Measurements from ENCODE around the gene ELL. TPM values are rescaled to one million over a fixed set of nuclear protein-coding genes. Genes with fewer than 3 reads are reported as not detected.
A peak's percentile ranks its signal among the peaks of the same experiment; 100 is the strongest.

ELL gene
- total and polyA plus RNA-seq, 2 experiments from 2014 or later: 11.3 to 20.1 TPM

DNA sequence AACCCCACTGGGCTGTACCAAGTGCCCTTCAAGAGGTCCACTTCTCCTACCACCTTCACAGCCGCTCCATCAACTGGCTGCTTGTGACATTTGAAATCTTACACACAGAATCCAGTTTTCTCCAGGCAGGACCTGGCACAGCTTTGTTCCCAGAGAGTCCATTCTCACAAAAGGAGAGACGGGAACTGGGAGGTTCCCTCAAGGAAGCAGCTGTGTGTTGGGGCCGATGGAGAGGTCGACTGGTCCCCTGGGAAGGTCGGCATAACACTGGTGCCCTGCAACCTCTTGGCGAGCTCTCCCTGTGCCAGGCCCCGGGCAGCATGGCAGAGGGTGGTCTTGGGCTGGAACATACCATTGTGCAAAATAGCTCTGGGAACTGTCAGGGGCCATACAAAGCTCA lies 21.5 kb downstream of the ELL start:
- Histone ChIP-seq H2AFZ (no peak overlapping the region), H3K4me3 (no peak overlapping the region), H4K20me1 (replicated peaks; ENCODE audit: insufficient read depth) (peaks cover 26% of the 10 kb centered on the region), H3F3A (replicated peaks; ENCODE audit: low read depth) (no peaks in the 10 kb centered on the region), H3K4me1 (ENCODE audit: insufficient read depth) (no peaks in the 10 kb centered on the region; the same call in 1 of the 2 replicates), H3K27me3 (ENCODE audit: insufficient read depth) (no peaks in the 10 kb centered on the region), H3K36me3 (ENCODE audit: insufficient read depth) (no peaks in the 10 kb centered on the region), H3K79me2 (replicated peaks; ENCODE audit: insufficient read depth) (peaks cover 84% of the 10 kb centered on the region), H3K9me2 (ENCODE audit: insufficient read depth) (no peaks in the 10 kb centered on the region), H3K27ac (ENCODE audit: low read depth) (peak overlapping the region; percentile 63; the same call in 1 of the 2 replicates), H3K4me2 (no peak overlapping the region)
- no peak for ATAC-seq
- no peak for TF ChIP-seq ZNF114 (CRISPR knock-in tag; IDR thresholded peaks at IDR 0.05)
- no peak for TF ChIP-seq ZNF331 (CRISPR knock-in tag; IDR thresholded peaks at IDR 0.05; ENCODE audit: low read depth)
- TF ChIP-seq, protein P1, sequence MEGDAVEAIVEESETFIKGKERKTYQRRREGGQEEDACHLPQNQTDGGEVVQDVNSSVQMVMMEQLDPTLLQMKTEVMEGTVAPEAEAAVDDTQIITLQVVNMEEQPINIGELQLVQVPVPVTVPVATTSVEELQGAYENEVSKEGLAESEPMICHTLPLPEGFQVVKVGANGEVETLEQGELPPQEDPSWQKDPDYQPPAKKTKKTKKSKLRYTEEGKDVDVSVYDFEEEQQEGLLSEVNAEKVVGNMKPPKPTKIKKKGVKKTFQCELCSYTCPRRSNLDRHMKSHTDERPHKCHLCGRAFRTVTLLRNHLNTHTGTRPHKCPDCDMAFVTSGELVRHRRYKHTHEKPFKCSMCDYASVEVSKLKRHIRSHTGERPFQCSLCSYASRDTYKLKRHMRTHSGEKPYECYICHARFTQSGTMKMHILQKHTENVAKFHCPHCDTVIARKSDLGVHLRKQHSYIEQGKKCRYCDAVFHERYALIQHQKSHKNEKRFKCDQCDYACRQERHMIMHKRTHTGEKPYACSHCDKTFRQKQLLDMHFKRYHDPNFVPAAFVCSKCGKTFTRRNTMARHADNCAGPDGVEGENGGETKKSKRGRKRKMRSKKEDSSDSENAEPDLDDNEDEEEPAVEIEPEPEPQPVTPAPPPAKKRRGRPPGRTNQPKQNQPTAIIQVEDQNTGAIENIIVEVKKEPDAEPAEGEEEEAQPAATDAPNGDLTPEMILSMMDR (conservative IDR thresholded peaks at IDR 0.05; ENCODE audit: low read depth in 2 of 2): no peak
- TF ChIP-seq CREB1 (CRISPR knock-in tag; IDR thresholded peaks at IDR 0.05; ENCODE audit: low read depth): no peak
- TF ChIP-seq, protein P2, sequence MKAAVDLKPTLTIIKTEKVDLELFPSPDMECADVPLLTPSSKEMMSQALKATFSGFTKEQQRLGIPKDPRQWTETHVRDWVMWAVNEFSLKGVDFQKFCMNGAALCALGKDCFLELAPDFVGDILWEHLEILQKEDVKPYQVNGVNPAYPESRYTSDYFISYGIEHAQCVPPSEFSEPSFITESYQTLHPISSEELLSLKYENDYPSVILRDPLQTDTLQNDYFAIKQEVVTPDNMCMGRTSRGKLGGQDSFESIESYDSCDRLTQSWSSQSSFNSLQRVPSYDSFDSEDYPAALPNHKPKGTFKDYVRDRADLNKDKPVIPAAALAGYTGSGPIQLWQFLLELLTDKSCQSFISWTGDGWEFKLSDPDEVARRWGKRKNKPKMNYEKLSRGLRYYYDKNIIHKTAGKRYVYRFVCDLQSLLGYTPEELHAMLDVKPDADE (IDR thresholded peaks at IDR 0.05): no peak
- no peak for TF ChIP-seq JUNB (IDR thresholded peaks at IDR 0.05; ENCODE audit: unreplicated experiment)
- TF ChIP-seq STAT1 (IDR thresholded peaks at IDR 0.05; ENCODE audit: unreplicated experiment): no peak
- TF ChIP-seq, protein P3, sequence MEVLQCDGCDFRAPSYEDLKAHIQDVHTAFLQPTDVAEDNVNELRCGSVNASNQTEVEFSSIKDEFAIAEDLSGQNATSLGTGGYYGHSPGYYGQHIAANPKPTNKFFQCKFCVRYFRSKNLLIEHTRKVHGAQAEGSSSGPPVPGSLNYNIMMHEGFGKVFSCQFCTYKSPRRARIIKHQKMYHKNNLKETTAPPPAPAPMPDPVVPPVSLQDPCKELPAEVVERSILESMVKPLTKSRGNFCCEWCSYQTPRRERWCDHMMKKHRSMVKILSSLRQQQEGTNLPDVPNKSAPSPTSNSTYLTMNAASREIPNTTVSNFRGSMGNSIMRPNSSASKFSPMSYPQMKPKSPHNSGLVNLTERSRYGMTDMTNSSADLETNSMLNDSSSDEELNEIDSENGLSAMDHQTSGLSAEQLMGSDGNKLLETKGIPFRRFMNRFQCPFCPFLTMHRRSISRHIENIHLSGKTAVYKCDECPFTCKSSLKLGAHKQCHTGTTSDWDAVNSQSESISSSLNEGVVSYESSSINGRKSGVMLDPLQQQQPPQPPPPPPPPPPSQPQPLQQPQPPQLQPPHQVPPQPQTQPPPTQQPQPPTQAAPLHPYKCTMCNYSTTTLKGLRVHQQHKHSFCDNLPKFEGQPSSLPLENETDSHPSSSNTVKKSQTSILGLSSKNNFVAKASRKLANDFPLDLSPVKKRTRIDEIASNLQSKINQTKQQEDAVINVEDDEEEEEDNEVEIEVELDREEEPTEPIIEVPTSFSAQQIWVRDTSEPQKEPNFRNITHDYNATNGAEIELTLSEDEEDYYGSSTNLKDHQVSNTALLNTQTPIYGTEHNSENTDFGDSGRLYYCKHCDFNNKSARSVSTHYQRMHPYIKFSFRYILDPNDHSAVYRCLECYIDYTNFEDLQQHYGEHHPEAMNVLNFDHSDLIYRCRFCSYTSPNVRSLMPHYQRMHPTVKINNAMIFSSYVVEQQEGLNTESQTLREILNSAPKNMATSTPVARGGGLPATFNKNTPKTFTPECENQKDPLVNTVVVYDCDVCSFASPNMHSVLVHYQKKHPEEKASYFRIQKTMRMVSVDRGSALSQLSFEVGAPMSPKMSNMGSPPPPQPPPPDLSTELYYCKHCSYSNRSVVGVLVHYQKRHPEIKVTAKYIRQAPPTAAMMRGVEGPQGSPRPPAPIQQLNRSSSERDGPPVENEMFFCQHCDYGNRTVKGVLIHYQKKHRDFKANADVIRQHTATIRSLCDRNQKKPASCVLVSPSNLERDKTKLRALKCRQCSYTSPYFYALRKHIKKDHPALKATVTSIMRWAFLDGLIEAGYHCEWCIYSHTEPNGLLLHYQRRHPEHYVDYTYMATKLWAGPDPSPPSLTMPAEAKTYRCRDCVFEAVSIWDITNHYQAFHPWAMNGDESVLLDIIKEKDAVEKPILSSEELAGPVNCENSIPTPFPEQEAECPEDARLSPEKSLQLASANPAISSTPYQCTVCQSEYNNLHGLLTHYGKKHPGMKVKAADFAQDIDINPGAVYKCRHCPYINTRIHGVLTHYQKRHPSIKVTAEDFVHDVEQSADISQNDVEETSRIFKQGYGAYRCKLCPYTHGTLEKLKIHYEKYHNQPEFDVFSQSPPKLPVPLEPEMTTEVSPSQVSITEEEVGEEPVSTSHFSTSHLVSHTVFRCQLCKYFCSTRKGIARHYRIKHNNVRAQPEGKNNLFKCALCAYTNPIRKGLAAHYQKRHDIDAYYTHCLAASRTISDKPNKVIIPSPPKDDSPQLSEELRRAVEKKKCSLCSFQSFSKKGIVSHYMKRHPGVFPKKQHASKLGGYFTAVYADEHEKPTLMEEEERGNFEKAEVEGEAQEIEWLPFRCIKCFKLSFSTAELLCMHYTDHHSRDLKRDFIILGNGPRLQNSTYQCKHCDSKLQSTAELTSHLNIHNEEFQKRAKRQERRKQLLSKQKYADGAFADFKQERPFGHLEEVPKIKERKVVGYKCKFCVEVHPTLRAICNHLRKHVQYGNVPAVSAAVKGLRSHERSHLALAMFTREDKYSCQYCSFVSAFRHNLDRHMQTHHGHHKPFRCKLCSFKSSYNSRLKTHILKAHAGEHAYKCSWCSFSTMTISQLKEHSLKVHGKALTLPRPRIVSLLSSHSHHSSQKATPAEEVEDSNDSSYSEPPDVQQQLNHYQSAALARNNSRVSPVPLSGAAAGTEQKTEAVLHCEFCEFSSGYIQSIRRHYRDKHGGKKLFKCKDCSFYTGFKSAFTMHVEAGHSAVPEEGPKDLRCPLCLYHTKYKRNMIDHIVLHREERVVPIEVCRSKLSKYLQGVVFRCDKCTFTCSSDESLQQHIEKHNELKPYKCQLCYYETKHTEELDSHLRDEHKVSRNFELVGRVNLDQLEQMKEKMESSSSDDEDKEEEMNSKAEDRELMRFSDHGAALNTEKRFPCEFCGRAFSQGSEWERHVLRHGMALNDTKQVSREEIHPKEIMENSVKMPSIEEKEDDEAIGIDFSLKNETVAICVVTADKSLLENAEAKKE (CRISPR knock-in tag; IDR thresholded peaks at IDR 0.05): no peak
- TF ChIP-seq POLR2AphosphoS5 (IDR thresholded peaks at IDR 0.05; ENCODE audit: low read depth): no peak
- no peak for TF ChIP-seq EZH2 (IDR thresholded peaks at IDR 0.05; ENCODE audit: low read depth, unreplicated experiment)
- TF ChIP-seq, protein P4, sequence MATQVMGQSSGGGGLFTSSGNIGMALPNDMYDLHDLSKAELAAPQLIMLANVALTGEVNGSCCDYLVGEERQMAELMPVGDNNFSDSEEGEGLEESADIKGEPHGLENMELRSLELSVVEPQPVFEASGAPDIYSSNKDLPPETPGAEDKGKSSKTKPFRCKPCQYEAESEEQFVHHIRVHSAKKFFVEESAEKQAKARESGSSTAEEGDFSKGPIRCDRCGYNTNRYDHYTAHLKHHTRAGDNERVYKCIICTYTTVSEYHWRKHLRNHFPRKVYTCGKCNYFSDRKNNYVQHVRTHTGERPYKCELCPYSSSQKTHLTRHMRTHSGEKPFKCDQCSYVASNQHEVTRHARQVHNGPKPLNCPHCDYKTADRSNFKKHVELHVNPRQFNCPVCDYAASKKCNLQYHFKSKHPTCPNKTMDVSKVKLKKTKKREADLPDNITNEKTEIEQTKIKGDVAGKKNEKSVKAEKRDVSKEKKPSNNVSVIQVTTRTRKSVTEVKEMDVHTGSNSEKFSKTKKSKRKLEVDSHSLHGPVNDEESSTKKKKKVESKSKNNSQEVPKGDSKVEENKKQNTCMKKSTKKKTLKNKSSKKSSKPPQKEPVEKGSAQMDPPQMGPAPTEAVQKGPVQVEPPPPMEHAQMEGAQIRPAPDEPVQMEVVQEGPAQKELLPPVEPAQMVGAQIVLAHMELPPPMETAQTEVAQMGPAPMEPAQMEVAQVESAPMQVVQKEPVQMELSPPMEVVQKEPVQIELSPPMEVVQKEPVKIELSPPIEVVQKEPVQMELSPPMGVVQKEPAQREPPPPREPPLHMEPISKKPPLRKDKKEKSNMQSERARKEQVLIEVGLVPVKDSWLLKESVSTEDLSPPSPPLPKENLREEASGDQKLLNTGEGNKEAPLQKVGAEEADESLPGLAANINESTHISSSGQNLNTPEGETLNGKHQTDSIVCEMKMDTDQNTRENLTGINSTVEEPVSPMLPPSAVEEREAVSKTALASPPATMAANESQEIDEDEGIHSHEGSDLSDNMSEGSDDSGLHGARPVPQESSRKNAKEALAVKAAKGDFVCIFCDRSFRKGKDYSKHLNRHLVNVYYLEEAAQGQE (IDR thresholded peaks at IDR 0.05; ENCODE audit: unreplicated experiment): no peak
- Mint-ChIP-seq H3K27me3 (ENCODE audit: insufficient read depth, low read depth, poor library complexity) (peaks cover 11% of the 10 kb centered on the region), H3K4me1 (peaks cover 18% of the 10 kb centered on the region), H3K9me3 (no peaks in the 10 kb centered on the region; the same call in 2 of the 3 replicates), H3K27ac (no peak overlapping the region), H3K4me3 (no peak overlapping the region), H3K36me3 (ENCODE audit: low read depth) (no peaks in the 10 kb centered on the region; the same call in 2 of the 3 replicates)
- no peak for DNase-seq (ENCODE audit: low spot score)
